Ishikawa (cell line): ENCODE results near the gene STRBP.

ENCODE experiments used
- CEBPB ChIP-seq: IDR thresholded peaks from 2 replicates; pipeline ENCODE4 v1.6.1; 2012
- CREB1 ChIP-seq: IDR thresholded peaks from 2 replicates; pipeline ENCODE4 v1.6.1; 2012; ENCODE audit warnings: low read depth
- EGR1 ChIP-seq: IDR thresholded peaks from 2 replicates; pipeline ENCODE4 v1.6.1; 2012
- EP300 ChIP-seq: IDR thresholded peaks from 2 replicates; pipeline ENCODE4 v1.6.1; 2012; ENCODE audit warnings: borderline replicate concordance
- FOXM1 ChIP-seq: IDR thresholded peaks from 2 replicates; pipeline ENCODE4 v1.6.1; 2012; ENCODE audit warnings: low read depth, borderline replicate concordance
- NFIC ChIP-seq: IDR thresholded peaks from 2 replicates; pipeline ENCODE4 v1.6.1; 2012
- RAD21 ChIP-seq: IDR thresholded peaks from 2 replicates; pipeline ENCODE4 v1.6.1; 2012; ENCODE audit warnings: low read depth
- REST ChIP-seq: IDR thresholded peaks from 2 replicates; pipeline ENCODE4 v1.6.1; 2012; ENCODE audit warnings: low read depth, mild to moderate bottlenecking
- TAF1 ChIP-seq: IDR thresholded peaks from 2 replicates; pipeline ENCODE4 v1.6.1; 2012; ENCODE audit warnings: low read depth, mild to moderate bottlenecking
- TCF12 ChIP-seq: IDR thresholded peaks from 2 replicates; pipeline ENCODE4 v1.6.1; 2012; ENCODE audit warnings: low read depth
- TEAD4 ChIP-seq: IDR thresholded peaks from 2 replicates; pipeline ENCODE4 v1.6.1; 2012
- YY1 ChIP-seq: IDR thresholded peaks from 2 replicates; pipeline ENCODE4 v1.6.1; 2012; ENCODE audit warnings: low read depth
- ZBTB7A ChIP-seq: IDR thresholded peaks from 2 replicates; pipeline ENCODE4 v1.6.1; 2012; ENCODE audit warnings: low read depth
- TF ChIP-seq, protein P1 (sequence below): IDR thresholded peaks from 2 replicates; pipeline ENCODE4 v1.6.1; 2012
- TF ChIP-seq, protein P2 (sequence below): IDR thresholded peaks from 2 replicates; pipeline ENCODE4 v1.6.1; 2012

The STRBP gene

GRCh38 chr9:123310551-123311249 is 42.3 kb upstream of the STRBP start:
- TF ChIP-seq REST (no peak), TAF1 (no peak), RAD21 (no peak)

DNA sequence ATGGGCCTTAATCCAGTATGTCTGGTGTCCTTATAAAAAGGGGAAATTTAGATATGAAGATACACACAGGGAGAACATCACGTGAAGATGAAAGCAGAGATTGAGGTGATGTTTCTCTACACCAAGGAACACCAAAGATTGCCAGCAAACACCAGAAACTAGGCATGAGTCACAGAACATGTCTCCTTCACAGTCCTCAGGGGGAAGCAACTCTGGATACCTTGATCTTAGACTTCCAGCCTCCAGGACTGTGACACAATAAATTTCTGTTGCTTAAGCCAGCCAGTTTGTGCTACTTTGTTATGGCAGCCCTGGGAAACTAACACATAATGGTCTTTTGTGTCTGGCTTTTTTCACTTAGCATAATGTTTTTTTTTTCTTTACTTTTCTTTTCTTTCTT is 41.2 kb upstream of the STRBP start:
- no peak for TF ChIP-seq ZBTB7A
- TF ChIP-seq FOXM1: no peak
- TF ChIP-seq, protein P1, sequence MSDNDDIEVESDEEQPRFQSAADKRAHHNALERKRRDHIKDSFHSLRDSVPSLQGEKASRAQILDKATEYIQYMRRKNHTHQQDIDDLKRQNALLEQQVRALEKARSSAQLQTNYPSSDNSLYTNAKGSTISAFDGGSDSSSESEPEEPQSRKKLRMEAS: no peak
- TF ChIP-seq REST: no peak
- no peak for TF ChIP-seq CREB1
- no peak for TF ChIP-seq YY1
- no peak for TF ChIP-seq EGR1
- TF ChIP-seq CEBPB: no peak
- no peak for TF ChIP-seq NFIC
- no peak for TF ChIP-seq TEAD4
- no peak for TF ChIP-seq TAF1
- no peak for TF ChIP-seq TCF12

DNA sequence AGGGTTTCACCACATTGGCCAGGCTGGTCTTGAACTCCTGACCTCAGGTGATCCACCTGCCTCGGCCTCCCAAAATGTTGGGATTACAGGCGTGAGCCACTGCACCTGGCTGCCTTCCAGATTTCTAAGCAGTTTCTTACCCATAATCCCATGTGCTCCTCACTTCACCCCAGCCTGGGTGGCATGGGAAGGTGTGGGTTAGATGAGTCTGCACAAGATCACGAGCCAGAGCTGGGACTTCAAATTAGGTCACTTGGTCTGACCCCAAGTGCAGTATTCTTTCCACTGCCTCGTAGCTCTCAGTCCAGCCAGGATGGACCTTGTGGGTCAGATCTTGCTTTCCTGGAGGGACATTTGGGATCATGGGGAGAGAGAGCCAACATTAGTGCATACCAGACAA is 37.5 kb upstream of the STRBP start:
- TF ChIP-seq FOXM1 (no peak), RAD21 (no peak), CEBPB (no peak), YY1 (no peak), NFIC (no peak), REST (no peak), TAF1 (no peak), ZBTB7A (no peak), TEAD4 (no peak), CREB1 (no peak), EGR1 (no peak), EP300 (no peak)
- TF ChIP-seq, protein P2, sequence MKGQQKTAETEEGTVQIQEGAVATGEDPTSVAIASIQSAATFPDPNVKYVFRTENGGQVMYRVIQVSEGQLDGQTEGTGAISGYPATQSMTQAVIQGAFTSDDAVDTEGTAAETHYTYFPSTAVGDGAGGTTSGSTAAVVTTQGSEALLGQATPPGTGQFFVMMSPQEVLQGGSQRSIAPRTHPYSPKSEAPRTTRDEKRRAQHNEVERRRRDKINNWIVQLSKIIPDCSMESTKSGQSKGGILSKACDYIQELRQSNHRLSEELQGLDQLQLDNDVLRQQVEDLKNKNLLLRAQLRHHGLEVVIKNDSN: no peak
- TF ChIP-seq, protein P1: no peak

- TF ChIP-seq EP300 (no peak), REST (no peak)
Measured at GRCh38 chr9:123304340-123304691, 35.9 kb upstream of the STRBP start.
